Erythroblast (primary cell): Measurements from ENCODE around the gene AHRR.

ENCODE experiments used
- GATA1 ChIP-seq: IDR thresholded peaks from 2 replicates; pipeline ENCODE4 v1.6.1; 2011; ENCODE audit warnings: low read depth, mild to moderate bottlenecking, control low read depth, low read length, moderate library complexity
- POLR2A ChIP-seq: IDR thresholded peaks from 2 replicates; pipeline ENCODE4 v1.6.1; 2011; ENCODE audit warnings: mild to moderate bottlenecking, low read length

GRCh38 chr5:388266-389196 lies 67.0 kb downstream of the AHRR start:
- no peak for TF ChIP-seq POLR2A
- TF ChIP-seq GATA1, result no peak
